Caco-2 (cell line): ENCODE results near the gene SYT12. TPM values are rescaled to one million over a fixed set of nuclear protein-coding genes. Genes with fewer than 3 reads are reported as not detected.
"Not testable (repeated sequence)": the region's sequence is repeated elsewhere in the genome, so short reads cannot be mapped to it uniquely, and the experiment has no call there.

Experiments used
- BruUV-seq: library from RNA; stranded (reverse); fragments of 400-500 nt; replicated peaks from 2 replicates; lab custom pipeline; 2021; lab: Mats Ljungman, UMichigan
- CTCF ChIA-PET: fragments of 300-600 bp; sonication (Branson Sonifier 250); formaldehyde crosslinking; loops from one replicate; lab custom pipeline; 2022; ENCODE audit warnings: antibody characterized with exemption; lab: Charles Lee
- POLR2A ChIA-PET: fragments of 300-600 bp; sonication (Branson Sonifier 250); formaldehyde crosslinking; loops from one replicate; lab custom pipeline; 2022; ENCODE audit warnings: antibody characterized with exemption; lab: Charles Lee
- DNase-seq, 2 experiments: peaks; one replicate each; pipeline versions ENCODE4 v3.0.0 to v3.0.0-alpha.2; 2020 to 2022
- H3K27me3 ChIP-seq: replicated peaks from 2 replicates; pipeline ENCODE4 v1.6.0; 2011; ENCODE audit warnings: low read length; ENCODE audit not compliant: control insufficient read depth, insufficient read depth
- H3K36me3 ChIP-seq: 2 replicates; pipeline ENCODE4 v1.5.1; 2011; ENCODE audit warnings: low read length; ENCODE audit not compliant: control insufficient read depth, insufficient read depth
- H3K4me1 ChIP-seq: fragments of 250-450 bp; sonication (Bioruptor Pico); 2 replicates; pipeline ENCODE4 v1.5.1; 2020; ENCODE audit warnings: mild to moderate bottlenecking
- H3K4me3 ChIP-seq: 2 replicates; pipeline ENCODE4 v1.5.1; 2011; ENCODE audit warnings: low read depth, mild to moderate bottlenecking, control low read depth, low read length
- H3K9me3 ChIP-seq: fragments of 250-450 bp; sonication (Bioruptor Pico); 2 replicates; pipeline ENCODE4 v1.5.1; 2020; ENCODE audit warnings: mild to moderate bottlenecking, moderate library complexity
- H3K27ac Mint-ChIP-seq: one replicate; pipeline ENCODE4 v1.8.0; 2022; ENCODE audit warnings: mixed read lengths; ENCODE audit not compliant: unreplicated experiment
- H3K27me3 Mint-ChIP-seq: one replicate; pipeline ENCODE4 v1.8.0; 2022; ENCODE audit warnings: mixed read lengths; ENCODE audit not compliant: insufficient read depth, unreplicated experiment
- H3K36me3 Mint-ChIP-seq: one replicate; pipeline ENCODE4 v1.8.0; 2022; ENCODE audit warnings: mild to moderate bottlenecking, mixed read lengths; ENCODE audit not compliant: insufficient read depth, unreplicated experiment
- H3K4me1 Mint-ChIP-seq: one replicate; pipeline ENCODE4 v1.8.0; 2022; ENCODE audit warnings: low read depth, mixed read lengths; ENCODE audit not compliant: unreplicated experiment
- H3K4me3 Mint-ChIP-seq: one replicate; pipeline ENCODE4 v1.8.0; 2022; ENCODE audit warnings: mild to moderate bottlenecking, moderate library complexity, mixed read lengths; ENCODE audit not compliant: unreplicated experiment
- H3K9me3 Mint-ChIP-seq: one replicate; pipeline ENCODE4 v1.8.0; 2022; ENCODE audit warnings: mixed read lengths; ENCODE audit not compliant: unreplicated experiment
- CTCF ChIP-seq, 2 experiments: fragments of 200-600 bp in 1 of 2; IDR thresholded peaks; 1 replicate in 1 of 2; 2 replicates in 1 of 2; pipeline versions ENCODE4 v1.5.1 to v1.8.0; 2011 to 2022; ENCODE audit warnings: antibody characterized with exemption in 1 of 2, control low read depth in 1 of 2, inconsistent platforms in 1 of 2, low read depth in 1 of 2, low read length in 1 of 2, mild to moderate bottlenecking in 1 of 2, moderate library complexity in 1 of 2; ENCODE audit not compliant: insufficient read depth in 1 of 2, severe bottlenecking in 1 of 2, unreplicated experiment in 1 of 2
- intact Hi-C: fragments of 100-400 bp; cut with micrococcal nuclease; formaldehyde crosslinking; loops from one replicate; pipeline ENCODE4 v1.10.0; 2022; ENCODE audit not compliant: unreplicated experiment
- total RNA-seq: library from RNA; stranded (reverse); gene quantifications from 2 replicates; pipeline ENCODE4 v1.2.3, GENCODE V29; 2022

Gene SYT12
- total RNA-seq, 1 experiment from 2014 or later: 0.82 TPM

- Mint-ChIP-seq H3K9me3 (no peaks in the 10 kb centered on the region), H3K27me3 (no peaks in the 10 kb centered on the region), H3K4me1 (peaks cover 20% of the 10 kb centered on the region), H3K4me3 (no peak overlapping the region), H3K36me3 (peaks cover 9% of the 10 kb centered on the region), H3K27ac (no peak overlapping the region)
- no peaks in the 10 kb centered on the region for H3K36me3 ChIP-seq
- no peak for TF ChIP-seq CTCF (IDR thresholded peaks at IDR 0.05; ENCODE audit: insufficient read depth in 1 of 2, low read depth in 1 of 2, low read length in 1 of 2, severe bottlenecking in 1 of 2, unreplicated experiment in 1 of 2)
- no peak overlapping the region for H3K4me3 ChIP-seq
- intact Hi-C loops: no loop called here
- no peaks in the 10 kb centered on the region for H3K27me3 ChIP-seq
- no TSS peak for BruUV-seq
- H3K4me1 ChIP-seq: peaks cover 20% of the 10 kb centered on the region
- ChIA-PET CTCF (interaction anchor here (0.7 kb wide), 1 partner anchor 93 kb away, joined by 3 read pairs; no protein-coding TSS in a partner anchor), POLR2A (no interaction called here)
- no peak for DNase-seq
- no peaks in the 10 kb centered on the region for H3K9me3 ChIP-seq
These were observed 21.6 kb upstream of the SYT12 start for GRCh38 chr11:67001332-67001731.

GRCh38 chr11:67002297-67002913 lies 20.5 kb upstream of the SYT12 start:
- intact Hi-C loops: no loop called here
- no peaks in the 10 kb centered on the region for H3K36me3 ChIP-seq
- H3K4me3 ChIP-seq: no peak overlapping the region
- H3K4me1 Mint-ChIP-seq: peaks cover 13% of the 10 kb centered on the region
- H3K4me1 ChIP-seq: peaks cover 12% of the 10 kb centered on the region; the same call in 1 of the 2 replicates
- no TSS peak for BruUV-seq
- no peaks in the 10 kb centered on the region for H3K27me3 ChIP-seq
- TF ChIP-seq CTCF (IDR thresholded peaks at IDR 0.05; ENCODE audit: insufficient read depth in 1 of 2, low read depth in 1 of 2, low read length in 1 of 2, severe bottlenecking in 1 of 2, unreplicated experiment in 1 of 2): no peak
- POLR2A ChIA-PET: interaction anchor here (0.5 kb wide), 1 partner anchor 51 kb away, joined by 6 read pairs; no protein-coding TSS in a partner anchor
- H3K36me3 Mint-ChIP-seq: peaks cover 2% of the 10 kb centered on the region
- no peak overlapping the region for H3K27ac Mint-ChIP-seq
- H3K4me3 Mint-ChIP-seq: no peak overlapping the region
- H3K27me3 Mint-ChIP-seq: no peaks in the 10 kb centered on the region
- CTCF ChIA-PET: no interaction called here
- H3K9me3 ChIP-seq: no peaks in the 10 kb centered on the region
- DNase-seq: no peak
- no peaks in the 10 kb centered on the region for H3K9me3 Mint-ChIP-seq

- Histone ChIP-seq H3K9me3 (no peaks in the 10 kb centered on the region), H3K4me3 (no peak overlapping the region), H3K27me3 (no peaks in the 10 kb centered on the region), H3K4me1 (0 out of 2 replicates have a peak, but pooled peaks cover 11% of the 10 kb centered on the region), H3K36me3 (no peaks in the 10 kb centered on the region)
- peaks cover 9% of the 10 kb centered on the region for H3K4me1 Mint-ChIP-seq
- no peaks in the 10 kb centered on the region for H3K9me3 Mint-ChIP-seq
- no peak for DNase-seq
- CTCF ChIA-PET: no interaction called here
- peaks cover under 1% of the 10 kb centered on the region for H3K36me3 Mint-ChIP-seq
- no peak for TF ChIP-seq CTCF (IDR thresholded peaks at IDR 0.05; ENCODE audit: insufficient read depth in 1 of 2, low read depth in 1 of 2, low read length in 1 of 2, severe bottlenecking in 1 of 2, unreplicated experiment in 1 of 2)
- no peak overlapping the region for H3K4me3 Mint-ChIP-seq
- no peaks in the 10 kb centered on the region for H3K27me3 Mint-ChIP-seq
- no peak overlapping the region for H3K27ac Mint-ChIP-seq
- no TSS peak for BruUV-seq
- intact Hi-C loops: no loop called here
- POLR2A ChIA-PET: no interaction called here
These were observed 20.0 kb upstream of the SYT12 start for GRCh38 chr11:67002921-67003411.

- H3K9me3 ChIP-seq, POLR2A ChIA-PET, H3K36me3 Mint-ChIP-seq, intact Hi-C loops, H3K4me3 ChIP-seq, H3K27me3 ChIP-seq, DNase-seq, BruUV-seq, H3K4me3 Mint-ChIP-seq, H3K9me3 Mint-ChIP-seq, H3K27ac Mint-ChIP-seq, H3K36me3 ChIP-seq, H3K27me3 Mint-ChIP-seq: not testable (repeated sequence)
- H3K4me1 Mint-ChIP-seq: peaks cover 15% of the 10 kb centered on the region
- H3K4me1 ChIP-seq: 0 out of 2 replicates have a peak, but pooled peaks cover 11% of the 10 kb centered on the region
- CTCF ChIA-PET: interaction anchor here (0.6 kb wide), 1 partner anchor 369 kb away, joined by 3 read pairs; no protein-coding TSS in a partner anchor
These were observed 17.7 kb upstream of the SYT12 start for GRCh38 chr11:67005200-67005599.
